Thyroid gland (tissue), 4 donors: Measurements from ENCODE around the gene RXFP1. TPM values are rescaled to one million over a fixed set of nuclear protein-coding genes. Genes with fewer than 3 reads are reported as not detected.

ENCODE experiments used
- DNase-seq, 2 donors: peaks; one replicate each; pipeline ENCODE4 v3.0.0-alpha.2; 2019
- H3K27ac ChIP-seq, 3 donors: fragments of 200-600 bp; sonication (generic); 1 replicate in 2 of 3; 2 replicates in 1 of 3; pipeline ENCODE4 v1.5.1; 2016 to 2019; ENCODE audit warnings: mild to moderate bottlenecking in 1 of 3, moderate library complexity in 1 of 3
- H3K27me3 ChIP-seq: fragments of 200-600 bp; sonication (generic); one replicate; pipeline ENCODE4 v1.5.1; 2019
- H3K36me3 ChIP-seq, 2 donors: fragments of 200-600 bp; sonication (generic); one replicate each; pipeline ENCODE4 v1.5.1; 2016 to 2019
- H3K4me1 ChIP-seq, 2 donors: fragments of 200-600 bp; sonication (generic); one replicate each; pipeline ENCODE4 v1.5.1; 2017 to 2019
- H3K4me3 ChIP-seq, 3 donors: fragments of 200-600 bp; sonication (generic); replicated peaks in 1 of 3; 1 replicate in 2 of 3; 2 replicates in 1 of 3; pipeline ENCODE4 v1.5.1; 2016; ENCODE audit warnings: mild to moderate bottlenecking in 1 of 3
- H3K9me3 ChIP-seq: fragments of 200-600 bp; sonication (generic); one replicate; pipeline ENCODE4 v1.5.1; 2017
- POLR2A ChIP-seq, 2 donors: fragments of 450-650 bp; IDR thresholded peaks; one replicate each; pipeline ENCODE4 v1.6.1; 2017; ENCODE audit warnings: antibody characterized with exemption in 2 of 2, mild to moderate bottlenecking in 2 of 2, moderate library complexity in 1 of 2
- WGBS, 2 donors: methylation state at CpG; one replicate each; pipeline ENCODE4 v1.1.5; 2017; 5-methylcytosine and 5-hydroxymethylcytosine counted together
- intact Hi-C: fragments of 100-400 bp; cut with DNase I; formaldehyde crosslinking; loops from one replicate; pipeline ENCODE4 v1.15.1; 2023
- small RNA-seq: library from RNA; depleted of rRNA; stranded (forward); fragments of <200 nt; gene quantifications from one replicate; pipeline ENCODE3, GENCODE V24; 2016
- total RNA-seq, 4 donors: library from RNA; depleted of rRNA; stranded (reverse); fragments of >200 nt; gene quantifications; one replicate each; pipeline ENCODE4 v1.2.3, GENCODE V29; 2016
- TF ChIP-seq, protein P1 (sequence below), 6 experiments: fragments of 200-600 bp in 3 of 6; fragments of 450-650 bp in 3 of 6; sonication (generic) in 3 of 6; IDR thresholded peaks; one replicate each; pipeline ENCODE4 v1.5.1; 2016 to 2019; ENCODE audit warnings: antibody characterized with exemption in 6 of 6, mild to moderate bottlenecking in 2 of 6, inconsistent platforms in 1 of 6, moderate library complexity in 1 of 6

The RXFP1 gene
- total RNA-seq, 4 donors from 2014 or later, result 0.13 to 3.5 (median 0.63) TPM

DNA sequence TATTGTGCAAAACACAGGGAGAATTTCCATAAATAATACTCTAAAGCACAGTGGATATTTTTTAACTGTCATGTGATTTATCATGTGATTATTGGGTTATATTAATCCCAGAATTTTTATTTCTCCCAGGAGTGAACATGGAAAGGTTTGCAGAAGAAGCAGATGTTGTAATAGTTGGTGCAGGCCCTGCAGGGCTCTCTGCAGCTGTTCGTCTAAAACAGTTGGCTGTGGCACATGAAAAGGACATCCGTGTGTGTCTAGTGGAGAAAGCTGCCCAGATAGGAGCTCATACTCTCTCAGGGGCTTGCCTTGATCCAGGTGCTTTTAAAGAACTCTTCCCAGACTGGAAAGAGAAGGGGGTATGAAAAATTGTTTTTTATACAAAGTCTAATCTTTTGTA is 160.4 kb downstream of the RXFP1 start:
- H3K36me3 ChIP-seq, result peaks cover 0 to 10% of the 10 kb centered on the region in 2 donors
- no peak overlapping the region for H3K27ac ChIP-seq
- H3K4me3 ChIP-seq, result no peak overlapping the region
- DNase-seq, result no peak
- intact Hi-C loops, result no loop called here
- 75 to 86% methylated on average over 2 of the region's 2 CpGs for WGBS, 2 donors
- no peak for TF ChIP-seq POLR2A (IDR thresholded peaks at IDR 0.05)
- TF ChIP-seq, protein P1, sequence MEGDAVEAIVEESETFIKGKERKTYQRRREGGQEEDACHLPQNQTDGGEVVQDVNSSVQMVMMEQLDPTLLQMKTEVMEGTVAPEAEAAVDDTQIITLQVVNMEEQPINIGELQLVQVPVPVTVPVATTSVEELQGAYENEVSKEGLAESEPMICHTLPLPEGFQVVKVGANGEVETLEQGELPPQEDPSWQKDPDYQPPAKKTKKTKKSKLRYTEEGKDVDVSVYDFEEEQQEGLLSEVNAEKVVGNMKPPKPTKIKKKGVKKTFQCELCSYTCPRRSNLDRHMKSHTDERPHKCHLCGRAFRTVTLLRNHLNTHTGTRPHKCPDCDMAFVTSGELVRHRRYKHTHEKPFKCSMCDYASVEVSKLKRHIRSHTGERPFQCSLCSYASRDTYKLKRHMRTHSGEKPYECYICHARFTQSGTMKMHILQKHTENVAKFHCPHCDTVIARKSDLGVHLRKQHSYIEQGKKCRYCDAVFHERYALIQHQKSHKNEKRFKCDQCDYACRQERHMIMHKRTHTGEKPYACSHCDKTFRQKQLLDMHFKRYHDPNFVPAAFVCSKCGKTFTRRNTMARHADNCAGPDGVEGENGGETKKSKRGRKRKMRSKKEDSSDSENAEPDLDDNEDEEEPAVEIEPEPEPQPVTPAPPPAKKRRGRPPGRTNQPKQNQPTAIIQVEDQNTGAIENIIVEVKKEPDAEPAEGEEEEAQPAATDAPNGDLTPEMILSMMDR (IDR thresholded peaks at IDR 0.05), result no peak
- H3K9me3 ChIP-seq, result no peaks in the 10 kb centered on the region
- H3K27me3 ChIP-seq, result no peaks in the 10 kb centered on the region
- no peaks in the 10 kb centered on the region for H3K4me1 ChIP-seq

DNA sequence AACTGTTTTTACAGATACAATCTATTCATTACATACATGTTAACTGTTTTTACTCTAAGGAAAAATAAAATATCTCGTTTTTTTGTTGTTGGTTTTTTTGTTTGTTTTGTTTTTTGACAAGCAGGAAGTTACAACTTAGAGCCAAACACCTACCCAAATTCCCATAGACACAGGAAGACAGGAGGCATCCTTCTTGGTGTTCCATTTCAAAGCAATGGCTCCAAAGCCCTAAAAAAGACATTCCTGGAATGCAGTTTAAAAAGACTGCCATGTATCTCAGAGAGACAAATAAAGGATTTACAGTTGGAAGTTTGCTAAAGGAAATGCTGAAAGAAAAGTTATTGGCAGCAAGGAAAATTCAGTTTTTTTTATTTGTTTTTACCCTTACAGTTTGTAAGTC is 167.1 kb downstream of the RXFP1 start:
- TF ChIP-seq POLR2A (IDR thresholded peaks at IDR 0.05), result no peak
- TF ChIP-seq, protein P1 (IDR thresholded peaks at IDR 0.05), result no peak
- Histone ChIP-seq H3K36me3 (no peaks in the 10 kb centered on the region), H3K27ac (no peak overlapping the region), H3K9me3 (no peaks in the 10 kb centered on the region), H3K4me3 (no peak overlapping the region), H3K4me1 (no peaks in the 10 kb centered on the region), H3K27me3 (no peaks in the 10 kb centered on the region)
- intact Hi-C loops, result no loop called here
- WGBS, 2 donors, result 67 to 72% methylated on average over 1 of the region's 1 CpG
- no peak for DNase-seq

Small RNA genes within 50 kb of the gene (small RNA-seq; reads per million reads assigned to genes)
- not detected for gene RF00012

Other genes starting within 250 kb of the RXFP1 start
- 10 to 100 TPM; 12.6 to 15.4 (median 13.2) TPM for gene C4orf46, start 150.0 kb downstream of the RXFP1 start, total RNA-seq
- gene ETFDH, start 150.4 kb downstream of the RXFP1 start, total RNA-seq, result 10 to 100 TPM; 32.6 to 64.0 (median 52.3) TPM
- gene PPID, start 201.5 kb downstream of the RXFP1 start, total RNA-seq, result 10 to 100 TPM in 3 of 4 donors, 1 to 10 TPM in 1; 6.8 to 24.4 (median 19.9) TPM
- 10 to 100 TPM; 48.9 to 75.8 (median 63.2) TPM for gene FNIP2, start 247.1 kb downstream of the RXFP1 start, total RNA-seq